Upper lobe of left lung (tissue), 6 donors: ENCODE results near the gene ADSL. TPM values are rescaled to one million over a fixed set of nuclear protein-coding genes. Genes with fewer than 3 reads are reported as not detected.

Source experiments
- ATAC-seq, 2 donors: fragments of 200-7000 bp; cut with Tn5 transposase; one replicate each; pipeline ENCODE4 v1.9.1; 2022; ENCODE audit warnings: mild to moderate bottlenecking in 2 of 2, moderate library complexity in 2 of 2; ENCODE audit not compliant: low FRiP score in 2 of 2
- DNase-seq, 2 donors: peaks; one replicate each; pipeline ENCODE4 v3.0.0-alpha.2; 2019 to 2020
- H3K27ac ChIP-seq, 4 donors: fragments of 200-600 bp; sonication (generic); one replicate each; pipeline ENCODE4 v1.5.1; 2016 to 2019
- H3K27me3 ChIP-seq, 4 donors: fragments of 200-600 bp; sonication (generic); one replicate each; pipeline ENCODE4 v1.5.1; 2017 to 2019
- H3K36me3 ChIP-seq, 4 donors: fragments of 200-600 bp; sonication (generic); one replicate each; pipeline ENCODE4 v1.5.1; 2016 to 2019
- H3K4me1 ChIP-seq, 4 donors: fragments of 200-600 bp; sonication (generic); one replicate each; pipeline ENCODE4 v1.5.1; 2018 to 2019
- H3K4me3 ChIP-seq, 4 donors: fragments of 200-600 bp; sonication (generic); one replicate each; pipeline ENCODE4 v1.5.1; 2017 to 2019; ENCODE audit warnings: mild to moderate bottlenecking in 2 of 4, moderate library complexity in 1 of 4
- H3K9me3 ChIP-seq, 4 donors: fragments of 200-600 bp; sonication (generic); one replicate each; pipeline ENCODE4 v1.5.1; 2018 to 2019
- EP300 ChIP-seq, 4 donors: sonication (generic); formaldehyde crosslinking; IDR thresholded peaks; one replicate each; pipeline ENCODE4 v1.5.1; 2017; ENCODE audit warnings: antibody characterized with exemption in 4 of 4, control low read depth in 2 of 4
- POLR2A ChIP-seq, 4 donors: fragments of 450-650 bp; IDR thresholded peaks; one replicate each; pipeline ENCODE4 v1.5.1; 2016 to 2017; ENCODE audit warnings: antibody characterized with exemption in 4 of 4, mild to moderate bottlenecking in 2 of 4
- POLR2AphosphoS5 ChIP-seq, 2 donors: sonication (generic); formaldehyde crosslinking; IDR thresholded peaks; one replicate each; pipeline ENCODE4 v1.5.1; 2017; ENCODE audit warnings: antibody characterized with exemption in 2 of 2
- WGBS, 2 donors: methylation state at CpG; one replicate each; pipeline ENCODE4 v1.1.5; 2017 to 2018; 5-methylcytosine and 5-hydroxymethylcytosine counted together
- total RNA-seq, 6 donors: library from RNA; depleted of rRNA in 4 of 6; stranded (reverse); fragments of >200 nt in 4 of 6; gene quantifications; one replicate each; pipeline versions ENCODE4 v1.1.0 to v1.2.1, GENCODE V29; 2016 to 2021
- TF ChIP-seq, protein P1 (sequence below), 6 experiments: fragments of 450-650 bp in 4 of 6; fragments of 200-600 bp in 2 of 6; sonication (generic) in 2 of 6; IDR thresholded peaks; one replicate each; pipeline ENCODE4 v1.5.1; 2016 to 2019; ENCODE audit warnings: antibody characterized with exemption in 6 of 6
- donor health status: DM: no; HTN: no; CAD: no; lungs with moderate emphysema.
- donor health status: DM: no; HTN: yes; CAD: no; lungs with severe emphysema.

Gene ADSL
- total RNA-seq: 10 to 100 TPM; 17.5 to 80.3 (median 37.9) TPM

DNA sequence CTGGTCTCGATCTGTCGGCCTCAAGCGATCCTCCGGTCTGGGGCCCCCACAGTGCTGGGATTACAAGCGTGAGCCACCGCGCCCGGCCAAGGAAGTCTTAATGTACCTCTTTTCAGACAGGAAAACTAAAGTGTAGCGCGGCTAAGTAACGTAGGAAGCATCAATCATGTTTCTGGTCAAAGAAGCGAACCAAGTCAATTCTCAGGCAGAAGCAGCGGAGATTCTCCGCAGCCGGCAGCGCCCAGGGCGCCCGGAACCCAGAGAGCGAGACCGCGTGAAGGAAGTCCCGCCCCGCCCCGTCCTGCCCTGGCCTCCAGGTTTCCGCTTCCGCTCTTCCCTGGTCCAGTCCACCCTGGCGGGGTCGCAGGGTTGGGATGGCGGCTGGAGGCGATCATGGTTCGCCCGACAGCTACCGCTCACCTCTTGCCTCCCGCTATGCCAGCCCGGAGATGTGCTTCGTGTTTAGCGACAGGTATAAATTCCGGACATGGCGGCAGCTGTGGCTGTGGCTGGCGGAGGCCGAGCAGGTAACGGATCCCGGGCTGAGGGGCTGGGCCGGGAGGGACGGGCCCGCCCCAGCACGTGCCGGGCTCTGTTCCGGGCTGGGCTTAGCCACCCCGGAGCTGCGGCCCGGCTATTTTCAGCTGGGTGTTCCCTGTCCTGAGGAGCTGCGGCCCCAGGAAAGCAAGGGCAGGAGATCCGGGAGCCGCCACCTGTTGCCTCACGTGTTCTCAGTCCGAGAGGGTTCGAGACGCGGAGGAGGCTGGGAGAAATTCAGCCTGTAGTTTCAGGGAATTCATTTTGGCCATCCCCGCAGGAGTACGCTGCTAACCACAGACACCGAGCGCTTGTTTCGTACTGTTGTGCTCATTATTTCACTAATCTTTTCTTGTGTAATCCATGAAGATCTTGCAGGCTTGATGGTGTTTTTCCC, at the start of gene ADSL:
TSS of gene ADSL (plus strand) at position 316 of the 934 bp plus-strand sequence. CDS start at position 375, 59 bp downstream.
- peak within 1 kb of the TSS; percentile 34 to 87 (median 64) for H3K4me3 ChIP-seq
- ATAC-seq: peak; percentile 98 to 99
- no peaks in the 10 kb centered on the region for H3K27me3 ChIP-seq
- DNase-seq: peak; percentile 91 to 96
- TF ChIP-seq POLR2A (IDR thresholded peaks at IDR 0.05) (peak in 3 of 4 donors; percentile 70 to 92 (median 75)), EP300 (IDR thresholded peaks at IDR 0.05) (no peak), POLR2AphosphoS5 (IDR thresholded peaks at IDR 0.05) (peak; percentile 90 to 94)
- TF ChIP-seq, protein P1, sequence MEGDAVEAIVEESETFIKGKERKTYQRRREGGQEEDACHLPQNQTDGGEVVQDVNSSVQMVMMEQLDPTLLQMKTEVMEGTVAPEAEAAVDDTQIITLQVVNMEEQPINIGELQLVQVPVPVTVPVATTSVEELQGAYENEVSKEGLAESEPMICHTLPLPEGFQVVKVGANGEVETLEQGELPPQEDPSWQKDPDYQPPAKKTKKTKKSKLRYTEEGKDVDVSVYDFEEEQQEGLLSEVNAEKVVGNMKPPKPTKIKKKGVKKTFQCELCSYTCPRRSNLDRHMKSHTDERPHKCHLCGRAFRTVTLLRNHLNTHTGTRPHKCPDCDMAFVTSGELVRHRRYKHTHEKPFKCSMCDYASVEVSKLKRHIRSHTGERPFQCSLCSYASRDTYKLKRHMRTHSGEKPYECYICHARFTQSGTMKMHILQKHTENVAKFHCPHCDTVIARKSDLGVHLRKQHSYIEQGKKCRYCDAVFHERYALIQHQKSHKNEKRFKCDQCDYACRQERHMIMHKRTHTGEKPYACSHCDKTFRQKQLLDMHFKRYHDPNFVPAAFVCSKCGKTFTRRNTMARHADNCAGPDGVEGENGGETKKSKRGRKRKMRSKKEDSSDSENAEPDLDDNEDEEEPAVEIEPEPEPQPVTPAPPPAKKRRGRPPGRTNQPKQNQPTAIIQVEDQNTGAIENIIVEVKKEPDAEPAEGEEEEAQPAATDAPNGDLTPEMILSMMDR (IDR thresholded peaks at IDR 0.05): peak in 4 of 6 experiments; percentile 17 to 40 (median 22)
- peak within 1 kb of the TSS; percentile 78 to 94 (median 84) for H3K27ac ChIP-seq
- no peaks in the 10 kb centered on the region for H3K9me3 ChIP-seq
- WGBS, 2 donors: 0% methylated on average over 12 to 65 of the region's 65 CpGs
- H3K36me3 ChIP-seq: peaks cover 0 to 29% (median 18%) of the 10 kb centered on the region in 4 donors
- peaks cover 17 to 31% (median 18%) of the 10 kb centered on the region in 4 donors for H3K4me1 ChIP-seq

DNA sequence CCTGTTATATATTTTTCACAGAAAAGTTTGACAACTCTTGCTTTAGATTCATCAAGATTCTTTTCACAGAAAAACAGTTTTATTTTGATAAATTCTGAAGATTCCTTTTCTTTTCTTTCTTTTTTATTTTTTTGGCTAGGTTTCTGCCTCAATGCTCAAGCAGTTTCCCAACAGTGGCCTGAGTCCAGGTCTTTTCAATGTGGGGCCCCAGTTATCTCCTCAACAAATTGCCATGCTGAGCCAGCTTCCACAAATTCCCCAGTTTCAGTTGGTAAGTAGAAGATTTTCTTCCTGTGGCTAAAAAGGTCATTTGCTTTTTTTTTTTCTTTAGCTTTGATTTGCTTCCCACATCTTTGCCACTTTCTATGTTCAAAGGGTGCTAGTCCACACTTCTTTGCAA, 46.0 kb upstream of the ADSL start:
- no peak for DNase-seq
- Histone ChIP-seq H3K36me3 (peaks cover 14 to 69% (median 31%) of the 10 kb centered on the region in 4 donors), H3K9me3 (no peaks in the 10 kb centered on the region), H3K4me3 (no peak overlapping the region), H3K27ac (no peak overlapping the region), H3K27me3 (no peaks in the 10 kb centered on the region), H3K4me1 (no peaks in the 10 kb centered on the region)
- ATAC-seq: no peak
- TF ChIP-seq, protein P1 (IDR thresholded peaks at IDR 0.05): no peak
- TF ChIP-seq POLR2A (IDR thresholded peaks at IDR 0.05) (no peak), POLR2AphosphoS5 (IDR thresholded peaks at IDR 0.05) (no peak), EP300 (IDR thresholded peaks at IDR 0.05) (no peak)

DNA sequence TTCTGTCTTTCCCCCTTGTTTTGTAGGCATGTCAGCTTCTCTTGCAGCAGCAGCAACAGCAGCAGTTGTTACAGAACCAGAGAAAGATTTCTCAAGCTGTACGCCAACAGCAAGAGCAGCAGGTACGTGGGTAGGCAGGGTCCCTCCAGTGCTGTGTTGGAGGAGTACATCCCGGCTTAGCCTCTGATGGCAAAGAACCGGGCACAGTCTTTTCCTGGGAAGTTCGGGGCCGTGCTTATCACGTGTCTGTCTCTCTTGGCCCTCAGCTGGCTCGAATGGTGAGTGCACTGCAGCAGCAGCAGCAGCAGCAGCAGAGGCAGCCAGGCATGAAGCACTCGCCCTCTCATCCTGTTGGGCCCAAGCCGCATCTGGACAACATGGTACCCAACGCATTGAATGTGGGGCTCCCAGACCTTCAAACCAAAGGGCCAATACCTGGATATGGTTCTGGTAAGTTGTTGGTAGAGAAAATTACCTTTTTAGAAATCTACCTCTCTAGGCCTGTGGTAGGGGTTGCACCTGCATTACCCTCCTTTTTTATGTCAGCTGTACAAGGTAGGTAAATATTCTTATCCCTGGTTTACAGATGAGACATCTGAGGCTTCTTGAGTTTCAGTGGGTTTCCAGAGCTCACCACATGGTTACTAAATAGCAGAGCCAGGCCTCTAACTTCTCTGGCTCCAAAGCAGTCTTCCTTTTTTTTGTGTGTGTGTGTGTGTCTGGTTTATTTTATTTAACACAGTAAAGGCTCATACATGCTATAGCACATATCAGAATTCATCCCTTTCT, 45.2 kb upstream of the ADSL start:
- DNase-seq (no peak), ATAC-seq (no peak)
- no peak overlapping the region for H3K4me3 ChIP-seq
- peaks cover 14 to 69% (median 33%) of the 10 kb centered on the region in 4 donors for H3K36me3 ChIP-seq
- WGBS, 2 donors: 91 to 96% methylated on average over 11 of the region's 11 CpGs
- H3K9me3 ChIP-seq: no peaks in the 10 kb centered on the region
- no peaks in the 10 kb centered on the region for H3K4me1 ChIP-seq
- H3K27me3 ChIP-seq: no peaks in the 10 kb centered on the region
- TF ChIP-seq, protein P1 (IDR thresholded peaks at IDR 0.05): no peak
- TF ChIP-seq POLR2A (IDR thresholded peaks at IDR 0.05) (no peak), EP300 (IDR thresholded peaks at IDR 0.05) (no peak), POLR2AphosphoS5 (IDR thresholded peaks at IDR 0.05) (no peak)
- H3K27ac ChIP-seq: no peak overlapping the region

DNA sequence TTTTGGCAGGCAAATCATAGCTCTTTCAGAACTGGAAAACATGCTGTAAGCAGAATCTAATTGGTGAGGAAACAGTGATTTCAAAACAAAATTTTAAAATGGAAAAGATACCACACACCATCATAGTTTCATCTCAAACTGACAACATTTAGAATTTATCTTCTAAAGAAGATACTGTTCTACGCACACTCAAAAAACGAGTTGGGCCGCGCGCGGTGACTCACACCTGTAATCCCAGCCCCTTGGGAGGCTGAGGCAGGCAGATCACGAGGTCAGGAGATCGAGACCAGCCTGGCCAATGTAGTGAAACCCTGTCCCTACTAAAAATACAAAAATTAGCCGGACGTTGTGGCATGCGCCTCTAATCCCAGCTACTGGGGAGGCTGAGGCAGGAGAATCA, 44.2 kb upstream of the ADSL start:
- no peak for DNase-seq
- TF ChIP-seq, protein P1 (IDR thresholded peaks at IDR 0.05): no peak
- TF ChIP-seq EP300 (IDR thresholded peaks at IDR 0.05): no peak
- TF ChIP-seq POLR2AphosphoS5 (IDR thresholded peaks at IDR 0.05): no peak
- Histone ChIP-seq H3K36me3 (peaks cover 14 to 64% (median 37%) of the 10 kb centered on the region in 4 donors), H3K27ac (no peak overlapping the region), H3K27me3 (no peaks in the 10 kb centered on the region), H3K9me3 (no peaks in the 10 kb centered on the region), H3K4me1 (no peaks in the 10 kb centered on the region), H3K4me3 (no peak overlapping the region)
- no peak for ATAC-seq
- WGBS, 2 donors: 96 to 97% methylated on average over 11 of the region's 11 CpGs
